Heart left ventricle (tissue), 16 donors: ENCODE measurements around the gene RPTOR. TPM values are rescaled to one million over a fixed set of nuclear protein-coding genes. Genes with fewer than 3 reads are reported as not detected.
A peak's percentile ranks its signal among the peaks of the same experiment; 100 is the strongest.

Experiments
- ATAC-seq, 4 donors: fragments of 200-7000 bp; cut with Tn5 transposase; one replicate each; pipeline ENCODE4 v1.9.1; 2020 to 2022; ENCODE audit warnings: moderate library complexity in 4 of 4, mild to moderate bottlenecking in 3 of 4, moderate number of reproducible peaks in 1 of 4
- DNase-seq, 5 donors: peaks; one replicate each; pipeline ENCODE4 v3.0.0-alpha.2; 2020
- H3K27ac ChIP-seq, 12 donors: fragments of 200-600 bp; sonication (generic) in 4 of 12; one replicate each; pipeline versions ENCODE4 v1.5.0 to v1.8.0; 2016 to 2022; ENCODE audit warnings: mild to moderate bottlenecking in 2 of 12
- H3K27me3 ChIP-seq, 9 donors: fragments of 200-600 bp; sonication (generic) in 2 of 9; one replicate each; pipeline versions ENCODE4 v1.5.1 to v1.8.0; 2016 to 2022; ENCODE audit warnings: mild to moderate bottlenecking in 3 of 9
- H3K36me3 ChIP-seq, 9 donors: fragments of 200-600 bp; sonication (generic) in 2 of 9; one replicate each; pipeline versions ENCODE4 v1.5.0 to v1.8.0; 2018 to 2022; ENCODE audit warnings: mild to moderate bottlenecking in 2 of 9
- H3K4me1 ChIP-seq, 12 donors: fragments of 200-600 bp; sonication (generic) in 4 of 12; one replicate each; pipeline versions ENCODE4 v1.5.0 to v1.8.0; 2016 to 2022; ENCODE audit warnings: mild to moderate bottlenecking in 3 of 12
- H3K4me3 ChIP-seq, 12 donors: fragments of 200-600 bp; sonication (generic) in 4 of 12; one replicate each; pipeline versions ENCODE4 v1.5.0 to v1.8.0; 2017 to 2022; ENCODE audit warnings: mild to moderate bottlenecking in 9 of 12, moderate library complexity in 4 of 12
- H3K9me3 ChIP-seq, 12 donors: fragments of 200-600 bp; sonication (generic) in 4 of 12; one replicate each; pipeline versions ENCODE4 v1.5.0 to v1.8.0; 2016 to 2022; ENCODE audit warnings: mild to moderate bottlenecking in 1 of 12
- POLR2A ChIP-seq, 2 donors: fragments of 450-650 bp; IDR thresholded peaks; one replicate each; pipeline ENCODE4 v1.6.1; 2017; ENCODE audit warnings: antibody characterized with exemption in 2 of 2, mild to moderate bottlenecking in 2 of 2, moderate library complexity in 2 of 2
- WGBS, 4 donors: extraction: QIAGEN DNeasy Blood & Tissue Kit in 2 of 4; methylation state at CpG; one replicate each; pipeline versions ENCODE4 v1.1.5 to v1.1.7; 2013 to 2018; 5-methylcytosine and 5-hydroxymethylcytosine counted together
- intact Hi-C, 10 donors: fragments of 100-400 bp; cut with DNase I; formaldehyde crosslinking; loops; one replicate each; pipeline versions ENCODE4 v1.11.1 to v1.14.2; 2022
- polyA plus RNA-seq, 2 donors: library from polyadenylated mRNA; stranded (reverse); fragments of 200-250 nt; gene quantifications; one replicate each; pipeline ENCODE4 v1.2.3, GENCODE V29; 2013
- total RNA-seq, 9 donors: library from RNA; depleted of rRNA in 2 of 9; stranded (reverse); fragments of >200 nt in 2 of 9; fragmentation: NEBNext Ultra II Directional in 3 of 9; extraction: Animal tissue kit (Norgen Biotek cat#: 25700) in 3 of 9; gene quantifications; one replicate each; pipeline versions ENCODE4 v1.1.0 to v1.2.4, GENCODE V29; 2016 to 2023
- TF ChIP-seq, protein P1 (sequence below), 12 donors: fragments of 200-600 bp; sonication (generic) in 4 of 12; IDR thresholded peaks; one replicate each; pipeline versions ENCODE4 v1.5.0 to v1.8.0; 2018 to 2022; ENCODE audit warnings: antibody characterized with exemption in 12 of 12, mild to moderate bottlenecking in 5 of 12
- donor health status: ischemic (EF 13 %, LVEDD 7.1; RV severe dilation, severe dysfunction).
- donor health status: healthy with polysubstance abuse.
- donor health status: DM: no; HTN: yes; CAD: no.
- donor health status: DM: no; HTN: no; CAD: no.
- donor health status: ischemic (EF 25% LVEDD 6.9; RV normal size, moderate dysfunction).
- donor health status: ischemic (EF 25% LVEDD 5.7; RV mildly dilated, moderate dysfunction).
- donor health status: healthy.
- donor health status: DM: yes; HTN: yes; CAD: no.
- donor health status: ischemic (EF 35%, LVEDD 5.7; RV mildly dilated, moderate dysfunction).
- donor health status: nonischemic (EF 11% LVEDD 7.7; RV severe dilation, severe dysfunction).
- donor health status: DM: yes; HTN: yes; CAD: no.
- donor health status: PGD.
- donor health status: ischemic (EF 29% LVEDD 5.4; RV normal size, mild dysfunction).
- donor health status: nonischemic (EF 23%, LVEDD 6.1; RV moderate dilation, normal function).

Gene RPTOR
- total and polyA plus RNA-seq, 11 donors = 14.7 to 31.7 (median 26.0) TPM

DNA sequence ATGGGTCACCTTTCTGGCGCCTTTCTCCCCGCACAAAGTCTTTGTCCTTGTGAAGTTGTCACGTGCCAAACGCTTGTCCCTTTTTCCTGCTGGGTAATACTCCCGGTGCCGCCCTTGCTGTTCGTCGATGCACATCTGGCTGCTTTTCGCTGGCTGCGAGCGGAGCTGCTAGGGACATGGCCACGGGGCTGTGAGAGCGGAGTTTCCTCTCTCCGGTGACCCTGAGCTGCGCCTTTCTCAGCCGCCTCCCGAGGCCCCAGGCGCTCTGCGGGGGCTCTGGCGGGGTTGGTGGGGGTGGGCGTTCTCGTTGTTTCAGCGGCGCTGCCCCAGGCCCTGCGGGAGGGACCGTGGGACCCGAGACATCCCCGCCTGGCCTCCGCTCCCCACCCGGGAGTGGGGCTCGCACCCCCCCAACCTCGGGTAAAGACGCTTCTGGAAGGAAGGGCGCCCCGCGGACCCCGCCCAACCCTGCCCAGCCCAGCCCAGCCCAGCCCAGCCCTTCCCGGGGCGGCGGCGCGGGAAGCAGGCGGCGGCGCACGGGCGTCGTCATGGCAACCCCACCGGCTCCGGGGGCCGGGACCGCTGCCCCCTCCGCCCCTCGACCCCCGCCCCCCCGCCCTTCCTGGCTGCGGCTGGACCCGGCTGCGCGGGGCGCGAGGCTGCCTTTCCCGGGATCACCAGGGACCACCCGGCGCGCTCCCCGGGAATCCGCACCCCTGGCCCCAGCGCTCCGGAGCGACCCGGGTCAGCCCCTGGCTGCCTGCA, 459.3 kb downstream of the RPTOR start:
- peaks cover 0 to 37% (median 26%) of the 10 kb centered on the region in 12 donors for H3K4me1 ChIP-seq
- WGBS, 4 donors = 3 to 8% (median 6%) methylated on average over 25 to 72 of the region's 72 CpGs
- intact Hi-C loops = no loop called here
- peaks cover 0 to 15% (median 12%) of the 10 kb centered on the region in 9 donors for H3K36me3 ChIP-seq
- peak overlapping the region in 7 of 12 donors; percentile 13 to 37 (median 23) for H3K4me3 ChIP-seq
- ATAC-seq (peak in 1 of 4 donors; percentile 4), DNase-seq (peak in 1 of 5 donors; percentile 29)
- H3K27me3 ChIP-seq = peaks cover 10 to 32% (median 16%) of the 10 kb centered on the region in 9 donors
- no peaks in the 10 kb centered on the region for H3K9me3 ChIP-seq
- H3K27ac ChIP-seq = no peak overlapping the region
- TF ChIP-seq, protein P1, sequence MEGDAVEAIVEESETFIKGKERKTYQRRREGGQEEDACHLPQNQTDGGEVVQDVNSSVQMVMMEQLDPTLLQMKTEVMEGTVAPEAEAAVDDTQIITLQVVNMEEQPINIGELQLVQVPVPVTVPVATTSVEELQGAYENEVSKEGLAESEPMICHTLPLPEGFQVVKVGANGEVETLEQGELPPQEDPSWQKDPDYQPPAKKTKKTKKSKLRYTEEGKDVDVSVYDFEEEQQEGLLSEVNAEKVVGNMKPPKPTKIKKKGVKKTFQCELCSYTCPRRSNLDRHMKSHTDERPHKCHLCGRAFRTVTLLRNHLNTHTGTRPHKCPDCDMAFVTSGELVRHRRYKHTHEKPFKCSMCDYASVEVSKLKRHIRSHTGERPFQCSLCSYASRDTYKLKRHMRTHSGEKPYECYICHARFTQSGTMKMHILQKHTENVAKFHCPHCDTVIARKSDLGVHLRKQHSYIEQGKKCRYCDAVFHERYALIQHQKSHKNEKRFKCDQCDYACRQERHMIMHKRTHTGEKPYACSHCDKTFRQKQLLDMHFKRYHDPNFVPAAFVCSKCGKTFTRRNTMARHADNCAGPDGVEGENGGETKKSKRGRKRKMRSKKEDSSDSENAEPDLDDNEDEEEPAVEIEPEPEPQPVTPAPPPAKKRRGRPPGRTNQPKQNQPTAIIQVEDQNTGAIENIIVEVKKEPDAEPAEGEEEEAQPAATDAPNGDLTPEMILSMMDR (IDR thresholded peaks at IDR 0.05) = no peak
- TF ChIP-seq POLR2A (IDR thresholded peaks at IDR 0.05) = no peak

DNA sequence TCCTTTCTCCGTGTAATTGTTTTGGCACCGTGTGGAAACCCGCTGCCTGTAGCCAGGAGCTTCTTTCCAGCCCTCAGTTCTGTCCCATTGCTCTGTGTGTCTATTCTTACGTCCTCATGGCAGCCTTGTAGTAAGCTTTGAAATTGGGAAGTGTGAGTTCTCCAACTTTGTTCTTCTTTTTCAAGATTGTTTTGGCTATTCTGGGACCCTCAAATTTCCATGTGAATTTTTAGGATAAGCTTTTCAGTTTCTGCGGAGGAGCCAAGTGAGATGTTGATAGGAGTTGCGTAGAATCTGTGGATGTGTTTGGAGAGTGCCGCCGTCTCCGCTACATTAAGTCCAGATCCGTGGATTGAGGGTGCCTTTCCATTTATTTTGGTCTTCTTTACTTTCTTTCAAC, 462.3 kb downstream of the RPTOR start:
- intact Hi-C loops = no loop called here
- Histone ChIP-seq H3K27ac (no peak overlapping the region), H3K9me3 (peaks cover 0 to 14% (median 6%) of the 10 kb centered on the region in 12 donors), H3K36me3 (no peaks in the 10 kb centered on the region), H3K27me3 (peaks cover 10 to 32% (median 16%) of the 10 kb centered on the region in 9 donors), H3K4me1 (peaks cover 0 to 23% (median 18%) of the 10 kb centered on the region in 12 donors), H3K4me3 (no peak overlapping the region)
- DNase-seq (no peak), ATAC-seq (no peak)
- TF ChIP-seq, protein P1 (IDR thresholded peaks at IDR 0.05) = no peak
- TF ChIP-seq POLR2A (IDR thresholded peaks at IDR 0.05) = no peak
- WGBS, 4 donors = 71 to 77% (median 74%) methylated on average over 10 of the region's 10 CpGs

DNA sequence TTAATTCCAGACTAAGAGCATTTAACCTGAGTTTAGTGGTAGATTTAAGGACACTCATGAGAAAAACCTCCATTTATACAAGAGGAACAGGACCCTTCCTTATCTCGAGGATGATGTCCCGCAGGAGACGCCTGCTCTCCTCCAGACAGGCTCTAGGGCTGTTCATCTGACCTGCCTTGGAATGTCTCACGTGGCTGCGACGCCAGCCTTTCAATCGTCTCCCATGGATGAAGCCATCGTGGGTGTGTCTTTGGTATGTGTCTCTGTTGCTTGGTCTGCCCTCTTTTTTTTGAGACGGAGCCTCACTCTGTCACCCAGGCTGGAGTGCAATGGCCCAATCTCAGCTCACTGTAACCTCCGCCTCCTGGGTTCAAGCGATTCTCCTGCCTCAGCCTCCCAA, 463.5 kb downstream of the RPTOR start:
- Histone ChIP-seq H3K27ac (no peak overlapping the region), H3K27me3 (peaks cover 10 to 26% (median 15%) of the 10 kb centered on the region in 9 donors), H3K9me3 (peaks cover 0 to 14% (median 6%) of the 10 kb centered on the region in 12 donors), H3K36me3 (no peaks in the 10 kb centered on the region), H3K4me1 (peaks cover 0 to 15% (median 10%) of the 10 kb centered on the region in 12 donors), H3K4me3 (no peak overlapping the region)
- DNase-seq (peak in 1 of 5 donors; percentile 5), ATAC-seq (no peak)
- TF ChIP-seq, protein P1 (IDR thresholded peaks at IDR 0.05) = no peak
- TF ChIP-seq POLR2A (IDR thresholded peaks at IDR 0.05) = no peak
- 65 to 74% (median 73%) methylated on average over 10 to 11 of the region's 11 CpGs for WGBS, 4 donors
- intact Hi-C loops = no loop called here

DNA sequence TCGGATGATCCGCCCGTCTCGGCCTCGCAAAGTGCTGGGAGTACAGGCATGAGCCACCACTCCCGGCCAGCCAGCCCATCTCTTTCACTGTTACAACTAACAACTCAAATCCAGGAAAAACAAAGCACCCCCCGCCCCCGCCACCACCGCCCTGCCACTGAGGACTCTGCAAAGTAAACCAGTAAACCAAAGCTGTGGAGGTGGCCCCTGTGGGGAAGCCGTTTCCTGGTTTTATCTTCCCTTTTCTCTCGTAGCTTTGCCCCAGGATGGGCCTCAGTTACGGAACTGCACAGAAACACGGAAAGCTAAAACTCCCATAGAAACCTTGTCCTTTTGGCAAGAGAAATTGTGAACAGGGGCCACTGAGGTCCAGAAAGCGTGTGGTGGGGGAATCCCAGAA, 464.5 kb downstream of the RPTOR start:
- no peaks in the 10 kb centered on the region for H3K36me3 ChIP-seq
- peaks cover 0 to 14% (median 6%) of the 10 kb centered on the region in 12 donors for H3K9me3 ChIP-seq
- peaks cover 4 to 17% (median 5%) of the 10 kb centered on the region in 9 donors for H3K27me3 ChIP-seq
- TF ChIP-seq, protein P1 (IDR thresholded peaks at IDR 0.05) = no peak
- no peak for TF ChIP-seq POLR2A (IDR thresholded peaks at IDR 0.05)
- H3K4me3 ChIP-seq = no peak overlapping the region
- no peak for ATAC-seq
- H3K4me1 ChIP-seq = peaks cover 0 to 6% (median 4%) of the 10 kb centered on the region in 12 donors
- H3K27ac ChIP-seq = no peak overlapping the region
- intact Hi-C loops = no loop called here
- 80 to 93% (median 85%) methylated on average over 12 to 14 of the region's 14 CpGs for WGBS, 4 donors
- DNase-seq = peak in 1 of 5 donors; percentile 18
